Lung (tissue), 12 donors: ENCODE data around the gene PGAM1. TPM values are rescaled to one million over a fixed set of nuclear protein-coding genes. Genes with fewer than 3 reads are reported as not detected.

Experiments used
- ATAC-seq: fragments of 200-7000 bp; cut with Tn5 transposase; one replicate; pipeline ENCODE4 v1.9.1; 2020; ENCODE audit warnings: moderate number of reproducible peaks; ENCODE audit not compliant: insufficient read depth, low FRiP score
- DNase-seq, 3 donors: peaks; one replicate each; pipeline ENCODE4 v3.0.0-alpha.2; 2013 to 2017
- H3K27ac ChIP-seq, 2 donors: one replicate each; pipeline ENCODE4 v1.5.1; 2013; ENCODE audit warnings: mild to moderate bottlenecking in 2 of 2, moderate library complexity in 2 of 2, control low read depth in 1 of 2, inconsistent platforms in 1 of 2, low read depth in 1 of 2, low read length in 1 of 2
- H3K27me3 ChIP-seq, 3 donors: one replicate each; pipeline ENCODE4 v1.5.1; 2013; ENCODE audit warnings: low read length in 2 of 3; ENCODE audit not compliant: control insufficient read depth in 3 of 3, insufficient read depth in 3 of 3
- H3K36me3 ChIP-seq, 4 donors: one replicate each; pipeline ENCODE4 v1.5.1; 2013; ENCODE audit warnings: low read length in 4 of 4, mild to moderate bottlenecking in 1 of 4, moderate library complexity in 1 of 4; ENCODE audit not compliant: control insufficient read depth in 4 of 4, insufficient read depth in 4 of 4
- H3K4me1 ChIP-seq, 5 donors: one replicate each; pipeline ENCODE4 v1.5.1; 2013; ENCODE audit warnings: low read length in 5 of 5, mild to moderate bottlenecking in 2 of 5, moderate library complexity in 1 of 5; ENCODE audit not compliant: control insufficient read depth in 5 of 5, insufficient read depth in 5 of 5
- H3K4me3 ChIP-seq: one replicate; pipeline ENCODE4 v1.5.1; 2013; ENCODE audit warnings: mild to moderate bottlenecking, control low read depth, moderate library complexity
- H3K9ac ChIP-seq, 2 donors: one replicate each; pipeline ENCODE4 v1.5.1; 2013; ENCODE audit warnings: low read length in 2 of 2, control low read depth in 1 of 2; ENCODE audit not compliant: insufficient read depth in 1 of 2
- H3K9me3 ChIP-seq, 4 donors: one replicate each; pipeline ENCODE4 v1.5.1; 2013; ENCODE audit warnings: low read length in 3 of 4, mild to moderate bottlenecking in 1 of 4, moderate library complexity in 1 of 4; ENCODE audit not compliant: control insufficient read depth in 4 of 4, insufficient read depth in 3 of 4
- WGBS, 2 donors: extraction: QIAGEN DNeasy Blood & Tissue Kit; methylation state at CpG; one replicate each; pipeline ENCODE4 v1.1.7; 2013; 5-methylcytosine and 5-hydroxymethylcytosine counted together
- polyA plus RNA-seq, 2 donors: library from polyadenylated mRNA; stranded (reverse); fragments of 200-250 nt; gene quantifications; one replicate each; pipeline ENCODE4 v1.2.1, GENCODE V29; 2013
- total RNA-seq, 2 donors: library from RNA; depleted of rRNA in 1 of 2; stranded (reverse); fragments of >200 nt in 1 of 2; gene quantifications; one replicate each; pipeline ENCODE4 v1.2.1, GENCODE V29; 2014 to 2021
- TF ChIP-seq, protein P1 (sequence below): IDR thresholded peaks from 2 replicates; pipeline ENCODE4 v1.5.1; 2012; ENCODE audit warnings: mild to moderate bottlenecking; ENCODE audit errors: control extremely low read depth, extremely low read depth
- donor health status: control.
- donor health status: control.
- donor health status: Bipolar disorder and iron deficiency.
- donor health status: healthy.
- donor health status: DM: yes; HTN: yes; CAD: no.

The PGAM1 gene
- total and polyA plus RNA-seq, 4 donors, result 49.1 to 280 (median 136) TPM

DNA sequence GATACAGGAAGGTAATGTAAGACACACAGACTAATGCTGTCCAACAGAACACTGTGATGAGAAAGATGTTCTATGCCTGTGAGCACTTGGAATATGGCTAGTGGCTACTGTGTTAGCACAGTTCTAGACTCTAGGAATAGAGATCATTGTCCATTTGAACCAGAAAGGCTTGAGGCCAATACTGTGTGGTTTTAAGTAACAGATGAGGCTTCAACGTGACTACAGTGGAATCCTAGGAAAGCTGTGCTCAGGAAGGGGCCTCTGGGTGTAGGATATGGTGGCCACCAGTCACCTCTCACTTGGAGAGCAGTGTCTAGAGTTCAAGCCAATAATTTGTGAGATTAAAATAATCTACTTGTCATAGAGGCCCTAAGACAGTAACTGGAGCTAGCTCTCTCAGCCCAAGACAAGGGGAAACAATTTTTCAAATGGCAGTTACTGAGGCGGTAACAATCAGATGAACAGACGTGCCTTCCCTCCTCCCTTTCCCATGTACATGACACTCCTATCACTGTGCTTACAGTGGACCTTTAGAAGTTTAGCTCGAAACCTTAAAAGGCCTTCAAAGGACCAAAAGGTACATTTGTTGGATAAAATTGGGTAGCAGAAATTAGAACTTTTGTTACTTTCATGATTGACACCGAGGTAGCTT, 30.2 kb downstream of the PGAM1 start:
- peaks cover 32 to 72% (median 57%) of the 10 kb centered on the region in 4 donors for H3K36me3 ChIP-seq
- 68 to 81% methylated on average over 5 of the region's 5 CpGs for WGBS, 2 donors
- H3K27ac ChIP-seq, result no peak overlapping the region
- H3K27me3 ChIP-seq, result no peaks in the 10 kb centered on the region
- H3K9ac ChIP-seq, result no peak overlapping the region
- TF ChIP-seq, protein P1, sequence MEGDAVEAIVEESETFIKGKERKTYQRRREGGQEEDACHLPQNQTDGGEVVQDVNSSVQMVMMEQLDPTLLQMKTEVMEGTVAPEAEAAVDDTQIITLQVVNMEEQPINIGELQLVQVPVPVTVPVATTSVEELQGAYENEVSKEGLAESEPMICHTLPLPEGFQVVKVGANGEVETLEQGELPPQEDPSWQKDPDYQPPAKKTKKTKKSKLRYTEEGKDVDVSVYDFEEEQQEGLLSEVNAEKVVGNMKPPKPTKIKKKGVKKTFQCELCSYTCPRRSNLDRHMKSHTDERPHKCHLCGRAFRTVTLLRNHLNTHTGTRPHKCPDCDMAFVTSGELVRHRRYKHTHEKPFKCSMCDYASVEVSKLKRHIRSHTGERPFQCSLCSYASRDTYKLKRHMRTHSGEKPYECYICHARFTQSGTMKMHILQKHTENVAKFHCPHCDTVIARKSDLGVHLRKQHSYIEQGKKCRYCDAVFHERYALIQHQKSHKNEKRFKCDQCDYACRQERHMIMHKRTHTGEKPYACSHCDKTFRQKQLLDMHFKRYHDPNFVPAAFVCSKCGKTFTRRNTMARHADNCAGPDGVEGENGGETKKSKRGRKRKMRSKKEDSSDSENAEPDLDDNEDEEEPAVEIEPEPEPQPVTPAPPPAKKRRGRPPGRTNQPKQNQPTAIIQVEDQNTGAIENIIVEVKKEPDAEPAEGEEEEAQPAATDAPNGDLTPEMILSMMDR, result no peak
- no peak for ATAC-seq
- H3K4me3 ChIP-seq, result no peak overlapping the region
- H3K9me3 ChIP-seq, result no peaks in the 10 kb centered on the region
- no peak for DNase-seq
- H3K4me1 ChIP-seq, result peaks cover 0 to 3% (median 0%) of the 10 kb centered on the region in 5 donors

DNA sequence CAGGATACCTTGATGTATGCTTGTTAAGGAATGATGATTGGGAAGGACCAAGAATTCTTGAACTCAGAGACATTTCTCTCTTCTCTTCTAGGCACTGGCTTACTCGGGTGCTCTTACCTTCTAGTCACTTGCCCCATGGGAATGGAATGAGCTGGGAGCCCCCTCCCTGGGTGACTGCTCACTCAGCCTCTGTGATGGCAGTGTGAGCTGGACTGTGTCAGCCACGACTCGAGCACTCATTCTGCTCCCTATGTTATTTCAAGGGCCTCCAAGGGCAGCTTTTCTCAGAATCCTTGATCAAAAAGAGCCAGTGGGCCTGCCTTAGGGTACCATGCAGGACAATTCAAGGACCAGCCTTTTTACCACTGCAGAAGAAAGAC, 30.7 kb downstream of the PGAM1 start:
- ATAC-seq (no peak), DNase-seq (no peak)
- Histone ChIP-seq H3K9ac (no peak overlapping the region), H3K4me1 (peaks cover 0 to 2% (median 0%) of the 10 kb centered on the region in 5 donors), H3K27ac (no peak overlapping the region), H3K4me3 (no peak overlapping the region), H3K9me3 (no peaks in the 10 kb centered on the region), H3K27me3 (no peaks in the 10 kb centered on the region), H3K36me3 (peaks cover 37 to 72% (median 60%) of the 10 kb centered on the region in 4 donors)
- TF ChIP-seq, protein P1, result no peak
- 72 to 93% methylated on average over 3 of the region's 3 CpGs for WGBS, 2 donors

DNA sequence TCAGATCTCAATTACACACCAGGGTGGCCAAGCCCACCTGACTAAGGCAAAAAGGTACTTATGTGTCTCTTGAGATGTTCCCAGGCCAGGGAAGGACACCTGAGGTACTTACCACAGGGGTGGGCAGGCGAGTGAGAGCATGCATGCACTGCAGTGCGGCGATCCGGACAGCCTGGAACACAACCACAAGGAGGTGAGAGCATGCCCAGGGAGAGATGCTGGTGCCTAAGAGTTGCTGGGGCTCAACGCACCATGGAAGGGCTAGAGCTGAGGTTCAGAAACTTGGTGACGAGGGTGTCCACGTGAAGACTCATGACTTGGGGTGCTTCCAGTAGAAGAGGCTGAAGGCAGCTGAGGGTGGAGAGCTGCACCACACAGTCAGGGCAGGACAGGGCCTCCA, 33.1 kb downstream of the PGAM1 start:
- Histone ChIP-seq H3K27me3 (no peaks in the 10 kb centered on the region), H3K4me3 (no peak overlapping the region), H3K36me3 (peaks cover 43 to 74% (median 68%) of the 10 kb centered on the region in 4 donors), H3K9me3 (no peaks in the 10 kb centered on the region), H3K4me1 (no peaks in the 10 kb centered on the region), H3K27ac (no peak overlapping the region), H3K9ac (no peak overlapping the region)
- no peak for DNase-seq
- no peak for ATAC-seq
- TF ChIP-seq, protein P1, result no peak
- WGBS, 2 donors, result 93 to 98% methylated on average over 7 of the region's 7 CpGs

DNA sequence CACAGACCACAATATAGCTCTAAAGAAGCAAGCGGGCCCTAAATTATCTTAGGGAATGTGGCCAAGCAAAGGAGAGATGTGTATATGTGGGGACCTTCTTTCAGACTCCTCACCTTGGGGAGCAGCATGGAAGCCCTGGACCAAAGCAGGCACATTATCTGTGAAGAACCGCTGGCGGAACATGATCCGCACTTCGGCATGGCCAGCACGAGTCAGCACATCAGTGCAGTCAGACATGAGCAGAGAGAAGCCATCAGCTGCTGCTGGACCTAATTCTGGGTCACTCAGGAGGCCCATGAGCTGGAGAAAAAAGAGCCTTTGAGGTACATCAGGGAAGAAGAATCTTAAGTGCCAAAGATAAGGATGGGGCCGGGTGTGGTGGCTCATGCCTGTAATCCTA, 33.9 kb downstream of the PGAM1 start:
- ATAC-seq (no peak), DNase-seq (no peak)
- 84 to 86% methylated on average over 7 of the region's 7 CpGs for WGBS, 2 donors
- Histone ChIP-seq H3K9ac (no peak overlapping the region), H3K9me3 (no peaks in the 10 kb centered on the region), H3K36me3 (peaks cover 43 to 79% (median 69%) of the 10 kb centered on the region in 4 donors), H3K4me1 (no peaks in the 10 kb centered on the region), H3K27ac (no peak overlapping the region), H3K4me3 (no peak overlapping the region), H3K27me3 (no peaks in the 10 kb centered on the region)
- TF ChIP-seq, protein P1, result no peak
